Measurements from ENCODE around the gene CYP4F8.

Gene CYP4F8

DNA sequence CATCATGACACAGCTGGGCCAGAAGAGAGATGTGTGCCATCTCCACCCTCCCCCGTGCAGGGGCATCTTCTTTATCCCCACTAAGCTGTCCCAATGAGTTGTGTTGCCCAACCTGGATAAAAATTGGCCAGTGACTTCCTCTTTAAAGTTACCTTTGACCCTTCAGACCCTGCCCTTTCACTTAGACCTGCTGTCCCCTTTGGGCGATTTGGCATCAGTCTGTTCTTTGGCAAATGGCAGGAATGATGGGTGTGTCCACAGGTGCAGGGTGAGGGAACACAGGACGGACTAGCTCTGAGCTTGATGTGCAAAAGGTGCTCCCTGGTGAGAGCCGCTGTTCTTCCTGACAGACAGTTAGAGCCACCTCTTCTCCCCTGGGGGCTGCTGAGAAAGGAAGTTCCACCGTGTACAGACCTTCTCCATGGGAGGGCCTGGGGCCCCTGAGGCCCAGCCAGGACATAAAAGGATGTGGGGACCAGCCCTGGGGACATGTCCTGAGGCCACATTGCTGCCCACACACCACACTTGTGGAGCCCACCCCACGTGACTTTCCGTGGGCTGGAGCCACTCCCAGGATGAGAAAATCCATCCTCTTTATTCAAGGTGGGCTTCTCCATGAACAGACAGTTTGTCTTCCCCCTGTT is 1.7 kb downstream of the CYP4F8 start:
- no peak for DNase-seq (ENCODE audit: low read depth)

DNA sequence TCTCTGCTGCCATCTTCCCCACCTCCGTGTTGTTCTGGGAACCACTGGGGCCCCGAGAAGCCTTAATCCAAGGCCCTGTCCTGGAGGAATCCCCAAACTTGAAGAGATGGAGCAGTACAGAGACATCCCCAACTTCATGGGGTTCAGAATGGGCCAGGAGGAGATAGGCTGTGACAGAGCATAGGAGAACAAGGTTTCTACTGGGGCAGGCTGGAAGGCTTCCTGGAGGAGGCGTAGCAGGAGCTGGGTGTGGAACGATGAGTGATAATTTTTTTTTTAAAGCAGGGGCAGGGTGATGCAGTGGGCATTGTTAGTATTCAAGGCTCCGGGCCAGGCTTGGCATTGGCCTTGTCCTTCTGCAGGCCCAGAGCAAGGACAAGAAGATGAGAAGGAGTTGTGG is 3.3 kb downstream of the CYP4F8 start:
- no peak for DNase-seq (ENCODE audit: low read depth)

- no peak for DNase-seq (ENCODE audit: low read depth)
Measured at GRCh38 chr19:15621801-15622200, 6.8 kb downstream of the CYP4F8 start.

GRCh38 chr19:15622991-15623390 is 8.0 kb downstream of the CYP4F8 start:
- no peak for DNase-seq (ENCODE audit: low read depth)

- no peak for DNase-seq (ENCODE audit: low read depth)
Measured at GRCh38 chr19:15623711-15624318, 8.8 kb downstream of the CYP4F8 start.

- no peak for DNase-seq (ENCODE audit: low read depth)
Measured at GRCh38 chr19:15628236-15629002, 13.4 kb downstream of the CYP4F8 start.

- peak; percentile 50 for DNase-seq (ENCODE audit: low read depth)
Measured at GRCh38 chr19:15629003-15629880, 14.2 kb downstream of the CYP4F8 start.

DNA sequence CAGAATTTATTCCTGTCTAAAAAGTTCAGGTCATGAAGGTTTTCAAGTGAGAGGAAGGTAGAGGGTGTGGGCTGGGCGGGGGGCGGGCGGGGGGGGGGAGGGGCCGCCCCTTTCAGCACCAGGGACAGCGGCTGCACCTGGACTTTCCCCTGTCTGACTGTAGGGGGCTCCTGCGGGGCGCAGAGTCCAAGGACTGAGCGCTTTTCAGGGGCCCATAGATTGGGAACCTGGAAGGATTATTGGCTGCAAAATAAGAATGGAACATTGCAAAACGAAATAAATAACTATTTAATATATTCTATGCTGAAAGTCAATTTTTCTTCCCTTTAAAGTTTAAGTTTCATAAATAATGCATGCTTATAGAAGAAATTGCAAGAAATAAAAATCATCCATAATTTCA is 16.8 kb downstream of the CYP4F8 start:
- DNase-seq (ENCODE audit: low read depth) = no peak

DNA sequence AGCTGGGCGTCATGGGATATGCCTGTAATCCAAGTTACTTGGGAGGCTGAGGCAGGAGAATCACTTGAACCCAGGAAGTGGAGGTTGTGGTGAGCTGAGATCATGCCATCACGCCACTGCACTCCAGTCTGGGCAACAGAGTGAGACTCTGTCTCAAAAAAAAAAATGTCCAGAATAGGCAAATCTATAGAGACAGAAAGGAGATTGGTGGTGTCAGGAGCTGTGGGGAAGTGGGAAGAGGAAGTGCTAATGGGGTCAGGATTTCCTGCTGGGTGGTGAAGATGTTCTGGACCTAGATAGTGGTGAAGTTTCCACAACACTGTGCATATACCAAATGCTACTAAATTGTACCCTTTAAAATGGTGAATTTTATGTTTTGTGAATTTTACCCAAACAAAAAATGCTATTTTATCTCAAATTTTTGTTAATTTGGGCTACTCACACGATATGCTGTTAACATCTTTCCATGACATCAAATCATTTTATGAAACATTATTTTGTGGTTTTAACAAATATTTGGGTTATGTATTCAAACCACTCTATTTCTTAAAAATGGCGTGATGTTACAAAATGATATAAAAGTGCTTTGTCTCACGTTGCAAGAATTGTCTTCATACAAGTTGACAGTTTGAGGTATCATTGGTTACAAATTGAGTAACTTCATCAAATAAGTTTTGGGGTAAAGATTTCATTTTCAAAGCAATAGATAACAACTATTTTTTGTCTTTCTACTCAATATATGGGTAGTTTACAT is 18.2 kb downstream of the CYP4F8 start:
- DNase-seq (ENCODE audit: low read depth) = no peak

- no peak for DNase-seq (ENCODE audit: low read depth)
Measured at GRCh38 chr19:15634105-15634504, 19.1 kb downstream of the CYP4F8 start.

DNA sequence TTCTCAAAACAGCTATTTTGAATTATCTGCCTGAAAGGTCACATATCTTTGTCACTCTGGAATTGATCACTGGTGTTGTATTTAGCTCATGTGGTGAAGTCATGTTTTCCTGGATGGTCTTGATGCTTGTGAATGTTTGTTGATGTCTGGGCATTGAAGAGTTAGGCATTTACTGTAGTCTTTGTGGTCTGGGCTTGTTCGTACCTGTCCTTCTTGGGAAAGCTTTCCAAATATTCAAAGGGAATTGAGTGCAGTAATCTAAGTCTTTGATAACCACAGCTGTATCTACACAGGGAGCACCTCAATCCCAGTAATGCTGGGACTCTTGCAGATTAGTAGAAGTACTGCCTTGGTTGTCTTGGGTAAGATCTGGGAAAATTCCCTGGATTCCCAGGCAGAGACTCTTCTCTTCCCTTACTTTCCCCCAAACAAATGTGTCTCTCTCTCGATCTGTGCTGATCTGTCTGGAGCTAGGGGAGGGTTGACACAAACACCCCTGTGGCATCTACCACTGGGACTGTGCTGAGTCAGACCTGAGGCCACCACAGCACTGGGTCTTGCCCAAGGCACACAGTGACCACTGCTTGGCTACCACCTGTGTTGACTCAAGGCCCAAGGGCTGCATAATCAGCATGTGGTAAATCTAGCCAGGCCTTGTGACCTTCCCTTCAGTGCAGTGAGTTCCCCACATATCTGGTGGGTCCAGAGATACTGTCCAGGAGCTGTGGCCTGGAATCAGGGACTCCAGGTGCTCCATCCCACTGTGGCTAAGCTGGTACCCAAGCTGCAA is 20.2 kb downstream of the CYP4F8 start:
- no peak for DNase-seq (ENCODE audit: low read depth)

GRCh38 chr19:15636026-15636425 is 21.0 kb downstream of the CYP4F8 start:
- DNase-seq (ENCODE audit: low read depth) = no peak

DNA sequence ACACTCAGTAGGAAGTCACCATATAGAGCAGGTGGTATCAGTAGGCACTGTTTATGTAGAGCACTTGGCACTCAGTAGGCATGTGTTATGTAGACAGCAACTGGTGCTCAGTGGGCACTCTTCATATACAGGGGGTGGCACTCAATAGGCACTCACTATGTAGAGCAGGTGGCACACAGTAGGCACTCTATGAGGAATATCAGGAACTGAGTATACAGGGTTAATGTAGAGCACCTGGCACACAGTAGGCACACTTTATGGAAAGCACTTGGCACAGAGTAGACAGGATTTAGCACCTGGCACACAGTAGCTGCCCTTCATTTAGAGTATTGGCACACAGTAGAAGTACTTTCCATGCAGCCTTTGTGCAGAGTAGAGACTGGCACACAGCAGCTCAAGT is 24.6 kb downstream of the CYP4F8 start:
- no peak for DNase-seq (ENCODE audit: low read depth)

DNA sequence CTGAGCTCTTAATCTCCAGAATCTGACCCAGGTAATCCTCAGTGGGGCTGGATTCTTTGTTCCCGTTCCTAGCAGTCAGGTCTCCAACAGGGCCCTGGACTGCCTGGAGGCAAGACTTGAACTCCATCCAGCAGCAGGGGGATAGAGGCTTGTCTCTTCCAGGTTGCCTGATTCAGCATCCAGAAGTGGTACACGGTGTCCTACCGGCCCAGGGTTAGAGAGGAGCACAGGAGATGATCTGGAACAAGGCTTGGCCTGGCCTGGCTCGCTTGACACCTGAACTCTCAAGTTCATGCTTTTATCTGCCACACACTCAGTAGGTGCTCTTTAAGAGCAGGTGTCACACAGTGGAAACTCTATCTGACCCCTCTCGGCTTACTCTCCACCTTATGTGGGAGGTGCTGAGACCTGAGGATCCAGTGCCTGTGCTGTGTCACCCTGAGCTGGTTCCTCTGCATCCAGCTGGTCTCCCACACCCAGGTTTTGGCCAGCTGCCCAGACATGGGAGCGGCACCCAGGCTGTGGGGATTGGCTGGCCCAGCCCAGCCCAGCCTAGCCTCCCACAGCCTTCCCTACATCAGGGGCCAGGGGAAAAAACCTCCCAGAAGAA is 25.4 kb downstream of the CYP4F8 start, which contains the start of gene CYP4F3:
Gene CYP4F3, plus strand, starts transcription at position 604 of the 610 bp plus-strand sequence. CDS start 519 bp downstream, outside the sequence.
- peak; percentile 12 for DNase-seq (ENCODE audit: low read depth)

- DNase-seq (ENCODE audit: low read depth) = no peak
Measured at GRCh38 chr19:15640904-15641597, 26.0 kb downstream of the CYP4F8 start.

GRCh38 chr19:15641901-15642491 is 27.0 kb downstream of the CYP4F8 start:
- no peak for DNase-seq (ENCODE audit: low read depth)

- no peak for DNase-seq (ENCODE audit: low read depth)
Measured at GRCh38 chr19:15642807-15643206, 27.8 kb downstream of the CYP4F8 start.

DNA sequence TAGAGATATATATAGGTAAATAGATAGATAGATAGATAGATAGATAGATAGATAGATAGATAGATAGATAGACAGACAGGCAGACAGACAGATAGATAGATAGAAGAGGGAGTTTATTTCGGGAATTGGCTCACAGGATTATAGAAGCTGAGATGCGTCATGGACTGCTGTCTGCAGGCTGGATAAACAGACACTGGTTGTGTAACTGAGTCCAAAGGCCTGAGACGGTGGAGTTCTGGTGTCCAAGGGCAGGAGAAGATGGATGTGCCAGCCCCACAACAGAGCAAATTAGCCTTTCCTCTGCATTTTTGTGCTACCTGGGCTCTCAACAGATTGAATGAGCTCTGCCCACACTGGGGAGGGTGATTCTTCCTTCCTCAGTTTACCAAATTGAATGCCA is 28.4 kb downstream of the CYP4F8 start:
- DNase-seq (ENCODE audit: low read depth) = no peak

DNA sequence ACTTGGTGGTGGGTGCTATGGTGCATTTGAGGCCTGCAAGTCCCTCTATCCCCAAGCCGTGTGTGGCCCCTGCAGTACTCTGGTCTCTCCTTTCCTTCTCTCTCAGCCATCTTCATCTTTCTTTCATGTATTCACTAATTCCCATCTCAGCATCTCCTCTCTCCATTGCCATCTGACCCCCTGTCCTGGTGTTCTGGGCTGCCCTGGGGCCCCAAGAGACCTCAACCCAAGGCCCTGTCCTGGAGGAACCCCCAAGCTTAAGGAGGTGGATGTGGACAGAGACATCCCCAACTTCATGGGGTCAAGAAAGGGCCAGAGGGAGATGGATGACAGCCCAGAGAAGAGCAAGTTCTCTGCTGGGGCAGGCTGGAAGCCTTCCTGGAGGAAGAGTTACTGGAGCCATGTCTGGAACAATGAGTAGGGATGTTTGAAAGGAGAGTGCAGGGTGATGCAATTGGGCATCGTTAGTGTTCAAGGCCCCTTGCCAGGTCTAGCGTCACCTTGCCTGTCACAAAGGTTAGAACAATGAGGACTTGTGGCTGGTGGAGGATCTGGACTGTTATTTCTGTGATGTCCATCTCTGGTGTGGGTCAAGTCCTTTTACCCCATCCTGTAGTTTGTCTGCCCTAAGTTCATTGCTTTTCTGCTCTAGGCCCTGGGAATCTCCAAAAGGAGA is 29.2 kb downstream of the CYP4F8 start:
- no peak for DNase-seq (ENCODE audit: low read depth)

All from iris pigment epithelial cell (primary cell).